Endothelial cell of umbilical vein (primary cell): ENCODE data around the gene TEX54. TPM values are rescaled to one million over a fixed set of nuclear protein-coding genes. Genes with fewer than 3 reads are reported as not detected.

Source experiments
- BruUV-seq: library from RNA; stranded (reverse); fragments of 400-500 nt; replicated peaks from 2 replicates; lab custom pipeline; 2021; lab: Mats Ljungman, UMichigan
- CTCF ChIA-PET: fragments of 300-600, 350-600 bp; sonication (Branson Sonifier 250); formaldehyde crosslinking; loops from one replicate; lab custom pipeline; 2021; ENCODE audit warnings: antibody characterized with exemption, inconsistent platforms; lab: Charles Lee
- POLR2A ChIA-PET: fragments of 300-600, 350-600 bp; sonication (Branson Sonifier 250); formaldehyde crosslinking; loops from one replicate; lab custom pipeline; 2021; ENCODE audit warnings: antibody characterized with exemption, inconsistent platforms; lab: Charles Lee
- DNase-seq: peaks from one replicate; pipeline ENCODE4 v3.0.0-alpha.2; 2011; ENCODE audit warnings: low read depth, low spot score
- FAIRE-seq: peaks from 2 replicates; lab custom pipeline; 2011; peaks lifted over from hg19 to GRCh38; lab: Jason Lieb, UNC
- H2AFZ ChIP-seq: 2 replicates; pipeline ENCODE4 v1.6.0; 2012; ENCODE audit warnings: low read depth, low read length, control low read depth, inconsistent platforms
- H3K27ac ChIP-seq: 2 replicates; pipeline ENCODE4 v1.5.1; 2011; ENCODE audit warnings: low read depth, mild to moderate bottlenecking, control low read depth, low read length, moderate library complexity; ENCODE audit not compliant: insufficient read depth
- H3K27me3 ChIP-seq, 2 experiments: 2 replicates each; pipeline versions ENCODE4 v1.6.0 to v1.6.1; 2011; ENCODE audit warnings: low read length in 2 of 2, mixed read lengths in 1 of 2; ENCODE audit not compliant: control insufficient read depth in 2 of 2, insufficient read depth in 2 of 2
- H3K36me3 ChIP-seq, 2 experiments: 2 replicates in 1 of 2; 3 replicates in 1 of 2; pipeline ENCODE4 v1.5.1; 2011; ENCODE audit warnings: low read length in 2 of 2, mild to moderate bottlenecking in 1 of 2, moderate library complexity in 1 of 2; ENCODE audit not compliant: control insufficient read depth in 2 of 2, insufficient read depth in 2 of 2; ENCODE audit errors: extremely low read depth in 1 of 2
- H3K4me1 ChIP-seq: 3 replicates; pipeline ENCODE4 v1.5.1; 2011; ENCODE audit warnings: mild to moderate bottlenecking, low read length; ENCODE audit not compliant: control insufficient read depth, insufficient read depth; ENCODE audit errors: extremely low read depth
- H3K4me2 ChIP-seq: 2 replicates; pipeline ENCODE4 v1.6.1; 2011; ENCODE audit warnings: low read length, control low read depth, mixed read lengths; ENCODE audit not compliant: insufficient read depth
- H3K4me3 ChIP-seq, 3 experiments: fragments of 200-600 bp in 1 of 3; sonication (generic), shearing (Covaris generic) in 1 of 3; replicated peaks in 1 of 3; 2 replicates each; pipeline ENCODE4 v1.5.1; 2011 to 2016; ENCODE audit warnings: control low read depth in 3 of 3, low read length in 3 of 3, mild to moderate bottlenecking in 2 of 3, inconsistent platforms in 1 of 3, low read depth in 1 of 3, moderate library complexity in 1 of 3; ENCODE audit not compliant: insufficient read depth in 1 of 3
- H3K79me2 ChIP-seq: 2 replicates; pipeline ENCODE4 v1.6.0; 2012; ENCODE audit warnings: low read length, inconsistent platforms; ENCODE audit not compliant: control insufficient read depth, insufficient read depth
- H3K9ac ChIP-seq: replicated peaks from 2 replicates; pipeline ENCODE3; 2011; ENCODE audit warnings: low read length, control low read depth; ENCODE audit not compliant: insufficient read depth; ENCODE audit errors: extremely low read depth
- H3K9me1 ChIP-seq: replicated peaks from 3 replicates; pipeline ENCODE4 v1.6.0; 2011; ENCODE audit warnings: mild to moderate bottlenecking, low read length; ENCODE audit not compliant: control insufficient read depth, insufficient read depth; ENCODE audit errors: extremely low read depth
- H3K9me3 ChIP-seq: replicated peaks from 2 replicates; pipeline ENCODE4 v1.5.1; 2012; ENCODE audit warnings: low read length, inconsistent platforms; ENCODE audit not compliant: control insufficient read depth, insufficient read depth
- H4K20me1 ChIP-seq: replicated peaks from 2 replicates; pipeline ENCODE3; 2011; ENCODE audit warnings: mild to moderate bottlenecking, low read length; ENCODE audit not compliant: control insufficient read depth, insufficient read depth; ENCODE audit errors: extremely low read depth
- CTCF ChIP-seq, 2 donors: IDR thresholded peaks; 1 replicate in 1 of 2; 2 replicates in 1 of 2; pipeline ENCODE4 v1.5.1; 2011; ENCODE audit warnings: low read length in 2 of 2, mild to moderate bottlenecking in 2 of 2, moderate library complexity in 2 of 2, control low read depth in 1 of 2, inconsistent platforms in 1 of 2, low read depth in 1 of 2; ENCODE audit not compliant: insufficient read depth in 1 of 2; ENCODE audit errors: extremely low read depth in 1 of 2
- EZH2 ChIP-seq: IDR thresholded peaks from 2 replicates; pipeline ENCODE4 v1.6.1; 2012; ENCODE audit warnings: borderline replicate concordance, low read depth, mild to moderate bottlenecking, moderate library complexity, low read length, inconsistent platforms; ENCODE audit not compliant: severe bottlenecking
- GATA2 ChIP-seq: IDR thresholded peaks from 2 replicates; pipeline ENCODE4 v1.7.0; 2011; ENCODE audit warnings: low read depth, mild to moderate bottlenecking, moderate library complexity, mixed read lengths, low read length; ENCODE audit not compliant: insufficient read length, insufficient read depth
- JUN ChIP-seq: IDR thresholded peaks from 2 replicates; pipeline ENCODE4 v1.6.1; 2011; ENCODE audit warnings: borderline replicate concordance, low read depth; ENCODE audit not compliant: insufficient read length, insufficient read depth
- MAX ChIP-seq: IDR thresholded peaks from 2 replicates; pipeline ENCODE4 v1.6.1; 2011; ENCODE audit not compliant: insufficient read depth, insufficient read length
- MYC ChIP-seq: IDR thresholded peaks from one replicate; pipeline ENCODE4 v1.6.1; 2011; ENCODE audit warnings: mild to moderate bottlenecking, low read depth, low read length
- POLR2A ChIP-seq: IDR thresholded peaks from 2 replicates; pipeline ENCODE4 v1.6.1; 2012; ENCODE audit warnings: low read depth, mild to moderate bottlenecking, control low read depth, low read length
- dilution Hi-C: fragments of 300-500 bp; cut with MboI; formaldehyde crosslinking; loops from one replicate; pipeline ENCODE4 v1.15.0; 2019; ENCODE audit warnings: low sequenced_read_pairs; ENCODE audit not compliant: extremely low pct_ligation_motif_present
- intact Hi-C: fragments of 100-400 bp; cut with micrococcal nuclease; formaldehyde crosslinking; loops from one replicate; pipeline ENCODE4 v1.10.0; 2022
- polyA plus RNA-seq, 4 experiments: library from polyadenylated mRNA; depleted of rRNA in 3 of 4; stranded (reverse) in 3 of 4; unstranded in 1 of 4; fragments of >200 nt; gene quantifications; 2 replicates each; pipeline versions ENCODE4 v1.2.1 to v1.2.3, GENCODE V29; 2011 to 2012; ENCODE audit warnings: missing spikeins in 1 of 4
- total RNA-seq: library from RNA; stranded (reverse); gene quantifications from 2 replicates; pipeline ENCODE4 v1.2.3, GENCODE V29; 2021

The TEX54 gene
- total and polyA plus RNA-seq, 2 donors (not counting 3 experiments of a cell fraction or from before 2014, with no cell fraction given) = not detected

GRCh38 chr11:62786318-62787004 lies 46.2 kb downstream of the TEX54 start:
- BruUV-seq = no TSS peak
- H2AFZ ChIP-seq = peak overlapping the region; percentile 61

More at GRCh38 chr11:62786318-62787004, 46.2 kb downstream of the TEX54 start:
- POLR2A ChIA-PET = interaction anchor here (0.6 to 2.8 kb wide), 7 partner anchors 11 to 123 kb away, joined by 3 to 33 read pairs (median 5); partner anchors contain the start of genes SLC3A2, STX5 and ZBTB3
- Histone ChIP-seq H3K36me3 (peaks cover 0 to 15% of the 10 kb centered on the region in 2 experiments), H3K27me3 (no peaks in the 10 kb centered on the region), H3K9ac (peak overlapping the region; percentile 75), H3K79me2 (peaks cover 26% of the 10 kb centered on the region), H4K20me1 (no peaks in the 10 kb centered on the region), H3K27ac (peak overlapping the region; percentile 32), H3K4me3 (peak overlapping the region; percentile 1 to 95 (median 43)), H3K9me1 (no peaks in the 10 kb centered on the region), H3K4me2 (peak overlapping the region; percentile 68), H3K4me1 (peaks cover 11% of the 10 kb centered on the region), H3K9me3 (no peaks in the 10 kb centered on the region)
- DNase-seq (peak; percentile 86), FAIRE-seq (peak; percentile 63)
- TF ChIP-seq CTCF (IDR thresholded peaks at IDR 0.05; ENCODE audit: extremely low read depth in 1 of 2, insufficient read depth in 1 of 2, low read depth in 1 of 2, low read length in 2 of 2) = peak; percentile 99 to 100
- TF ChIP-seq JUN = no peak
- TF ChIP-seq POLR2A = no peak
- no peak for TF ChIP-seq MAX
- no peak for TF ChIP-seq EZH2
- no peak for TF ChIP-seq GATA2
- no peak for TF ChIP-seq MYC
- dilution Hi-C loops (no loop called here), intact Hi-C loops (loop anchor here (1.0 to 2.0 kb wide), 8 partner anchors 15 to 95 kb away; partner anchors contain the start of genes NXF1, POLR2G, STX5 and TAF6L)
- CTCF ChIA-PET = interaction anchor here (0.6 to 3.1 kb wide), 47 partner anchors 9 to 391 kb away, joined by 3 to 105 read pairs (median 7); partner anchors contain the start of genes C11orf98, CSKMT, HNRNPUL2 and POLR2G
